HG03060 (cell line): Measurements from ENCODE around the gene ZNF493.

Experiments used
- ATAC-seq: cut with Tn5 transposase; IDR thresholded peaks from one replicate; pipeline ENCODE4 v1.9.1; 2021; ENCODE audit warnings: low read depth, moderate number of reproducible peaks; ENCODE audit not compliant: unreplicated experiment

Gene ZNF493

GRCh38 chr19:21396893-21397572 is at the start of gene ZNF493:
Gene ZNF493, plus strand, starts transcription at chr19:21397133. Its CDS starts 105 bp downstream, at chr19:21397238.
- peak; percentile 98 for ATAC-seq

DNA sequence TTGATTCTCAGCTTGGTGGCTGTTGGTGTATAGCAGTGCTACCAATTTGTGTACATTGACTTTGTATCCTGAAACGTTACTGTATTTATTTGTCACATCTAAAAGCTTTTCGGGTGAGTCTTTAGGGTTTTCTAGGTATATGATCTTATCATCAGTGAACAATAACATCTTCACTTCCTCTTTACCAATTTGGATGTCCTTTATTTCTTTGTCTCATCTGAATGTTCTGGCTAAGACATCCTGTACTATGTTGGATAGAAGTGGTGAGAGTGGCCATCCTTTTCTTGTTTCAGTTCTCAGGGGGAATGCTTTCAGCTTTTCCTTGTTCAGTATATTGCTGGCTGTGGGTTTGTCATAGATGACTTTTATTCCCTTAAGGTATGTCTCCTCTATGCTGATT is 44.1 kb upstream of the ZNF493 start:
- no peak for ATAC-seq

DNA sequence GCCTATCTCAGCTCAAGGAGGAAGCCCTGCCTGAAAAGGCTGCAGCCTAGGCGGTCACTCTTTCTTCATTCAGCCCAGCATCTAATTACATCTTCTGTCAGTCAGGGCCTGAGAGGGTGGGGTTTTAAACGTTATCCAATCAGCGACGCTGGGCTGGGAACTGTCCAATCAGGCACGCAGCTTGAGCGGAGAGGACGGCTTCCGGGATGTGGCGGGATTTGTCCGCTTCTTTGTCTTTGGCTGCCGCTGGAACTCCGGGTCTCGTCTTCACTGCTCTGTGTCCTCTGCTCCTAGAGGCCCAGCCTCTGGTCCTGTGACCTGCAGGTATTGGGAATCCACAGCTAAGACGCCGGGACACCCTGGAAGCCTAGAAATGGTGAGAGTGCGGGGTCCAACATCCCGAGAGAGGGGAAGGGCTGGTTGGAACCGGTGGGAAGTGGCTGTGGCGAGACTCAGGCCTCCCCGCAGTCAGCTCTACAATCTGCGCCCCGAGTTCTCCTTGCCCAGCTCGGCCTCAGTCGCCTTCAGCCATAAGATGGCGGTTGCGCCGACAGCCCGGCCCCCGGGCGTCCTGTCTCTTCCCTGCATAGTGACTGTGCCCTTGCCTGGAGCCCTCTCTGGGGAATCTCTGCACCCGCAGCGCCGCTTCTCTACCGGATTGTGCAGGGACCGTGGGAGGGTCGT is 38.0 kb upstream of the ZNF493 start, which contains the start of gene ZNF738:
TSS of gene ZNF738 (plus strand) at position 233 of the 684 bp plus-strand sequence. CDS start at position 374, 141 bp downstream.
- peak; percentile 93 for ATAC-seq

DNA sequence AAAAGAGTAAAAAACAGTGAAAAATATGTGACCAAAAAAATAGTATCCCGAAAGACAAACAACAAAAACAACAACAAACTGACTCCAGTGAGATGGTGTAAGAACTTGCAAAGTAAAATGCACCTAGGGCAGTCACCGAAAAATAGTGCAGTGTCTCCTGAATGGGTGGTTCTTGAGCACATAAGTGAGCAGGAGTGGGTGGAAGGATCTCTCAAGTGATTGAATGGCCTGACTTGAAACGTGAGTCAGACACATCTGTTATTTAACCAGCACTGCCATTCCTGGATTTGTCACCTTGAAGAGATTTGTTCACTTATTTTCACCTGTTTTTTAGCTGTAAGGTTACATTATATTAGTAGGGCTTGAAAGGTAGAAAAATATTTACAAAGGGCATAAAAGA is 34.6 kb upstream of the ZNF493 start:
- no peak for ATAC-seq

DNA sequence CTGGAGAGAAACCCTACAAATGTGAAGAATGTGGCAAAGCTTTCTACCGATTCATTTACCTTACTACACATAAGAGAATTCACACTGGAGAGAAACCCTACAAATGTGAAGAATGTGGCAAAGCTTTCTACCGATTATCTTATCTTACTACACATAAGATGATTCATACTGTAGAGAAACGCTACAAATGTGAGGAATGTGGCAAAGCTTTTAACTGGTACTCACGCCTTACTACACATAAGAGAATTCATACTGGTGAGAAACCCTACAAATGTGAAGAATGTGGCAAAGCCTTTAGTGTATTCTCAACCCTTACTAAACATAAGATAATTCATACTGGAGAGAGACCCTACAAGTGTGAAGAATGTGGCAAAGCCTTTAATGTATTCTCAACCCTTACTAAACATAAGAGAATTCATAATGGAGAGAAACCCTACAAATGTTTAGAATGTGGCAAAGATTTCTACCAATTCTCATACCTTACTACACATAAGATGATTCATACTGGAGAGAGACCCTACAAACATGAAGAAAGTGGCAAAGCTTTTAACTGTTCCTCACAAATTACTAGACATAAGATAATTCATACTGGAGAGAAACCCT is 12.9 kb upstream of the ZNF493 start:
- ATAC-seq = no peak

DNA sequence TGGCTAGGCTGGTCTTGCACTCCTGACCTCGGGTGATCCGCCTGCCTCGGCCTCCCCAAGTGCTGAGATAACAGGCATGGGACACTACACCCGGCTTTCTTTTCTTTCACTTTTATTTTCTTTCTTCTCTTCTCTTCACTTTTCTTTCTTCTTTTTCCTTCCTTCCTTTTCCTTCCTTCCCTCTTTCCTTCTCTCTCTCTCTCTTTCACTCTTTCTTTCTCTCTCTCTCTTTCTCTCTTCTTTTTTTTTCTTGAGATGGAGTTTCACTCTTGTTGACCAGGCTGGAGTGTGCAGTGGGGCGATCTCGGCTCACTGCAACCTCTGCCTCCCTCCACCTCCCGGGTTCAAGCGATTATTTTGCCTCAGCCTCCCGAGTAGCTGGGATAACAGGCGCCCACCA is 812 bp upstream of the ZNF493 start:
- ATAC-seq = no peak

GRCh38 chr19:21398851-21399250 is 1.9 kb downstream of the ZNF493 start:
- ATAC-seq = no peak

- ATAC-seq = no peak
Measured at GRCh38 chr19:21402303-21402985, 5.5 kb downstream of the ZNF493 start.

DNA sequence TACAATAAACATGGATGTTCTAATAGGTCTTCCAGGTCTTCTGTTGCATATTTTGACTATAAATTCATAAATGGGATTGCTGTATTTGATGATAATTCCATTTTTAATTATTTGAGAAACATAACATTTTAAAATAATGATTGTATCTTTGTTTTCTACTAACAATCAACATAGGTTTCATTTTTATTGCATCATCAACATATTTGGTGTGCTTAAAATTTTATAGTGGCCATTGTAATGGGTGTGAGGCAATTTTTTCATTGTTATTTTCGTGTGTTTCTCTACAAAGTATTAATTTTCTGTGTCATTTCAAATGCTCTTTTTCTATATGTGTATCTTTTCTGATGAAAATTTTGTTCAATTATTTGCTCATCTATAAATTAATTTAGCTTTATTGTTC is 13.2 kb downstream of the ZNF493 start:
- no peak for ATAC-seq

DNA sequence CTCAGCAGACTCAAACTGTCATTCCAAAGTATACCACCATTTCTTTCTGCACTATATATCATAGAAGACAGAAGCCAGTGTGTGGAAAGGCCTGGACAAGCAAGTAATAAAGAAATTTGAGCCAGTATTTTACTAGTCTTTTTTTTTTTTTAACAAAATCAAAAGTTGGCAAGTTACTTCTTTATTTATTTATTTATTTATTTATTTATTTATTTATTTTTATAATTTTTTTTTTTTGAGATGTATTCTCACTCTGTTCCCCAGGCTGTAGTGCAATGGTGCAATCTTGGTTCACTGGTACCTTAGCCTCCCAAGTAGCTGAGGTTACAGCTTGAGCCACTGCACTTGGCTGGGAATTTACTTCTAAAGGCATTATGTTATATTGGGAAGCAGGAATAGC is 25.3 kb downstream of the ZNF493 start:
- ATAC-seq = no peak

DNA sequence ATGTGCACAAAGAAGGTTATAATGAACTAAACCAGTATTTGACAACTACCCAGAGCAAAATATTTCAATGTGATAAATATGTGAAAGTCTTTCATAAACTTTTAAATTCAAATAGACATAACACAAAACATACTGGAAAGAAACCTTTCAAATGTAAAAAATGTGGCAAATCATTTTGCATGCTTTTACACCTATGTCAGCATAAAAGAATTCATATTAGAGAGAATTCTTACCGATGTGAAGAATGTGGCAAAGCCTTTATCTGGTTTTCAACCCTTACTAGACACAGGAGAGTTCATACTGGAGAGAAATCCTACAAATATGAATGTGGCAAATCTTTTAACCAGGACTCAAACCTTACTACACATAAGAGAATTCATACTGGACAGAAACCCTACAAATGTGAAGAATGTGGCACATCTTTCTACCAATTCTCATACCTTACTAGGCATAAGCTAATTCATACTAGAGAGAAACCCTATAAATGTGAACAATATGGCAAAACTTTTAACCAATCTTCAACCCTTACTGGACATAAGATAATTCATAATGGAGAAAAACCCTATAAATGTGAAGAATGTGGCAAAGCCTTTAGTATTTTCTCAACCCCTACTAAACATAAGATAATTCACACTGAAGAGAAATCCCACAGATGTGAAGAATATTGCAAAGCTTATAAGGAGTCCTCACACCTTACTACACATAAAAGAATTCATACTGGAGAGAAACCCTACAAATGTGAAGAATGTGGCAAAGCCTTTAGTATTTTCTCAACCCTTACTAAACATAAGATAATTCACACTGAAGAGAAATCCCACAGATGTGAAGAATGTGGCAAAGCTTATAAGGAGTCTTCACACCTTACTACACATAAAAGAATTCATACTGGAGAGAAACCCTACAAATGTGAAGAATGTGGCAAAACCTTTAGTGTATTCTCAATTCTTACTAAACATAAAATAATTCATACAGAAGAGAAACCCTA is 26.4 kb downstream of the ZNF493 start:
- ATAC-seq = no peak

- no peak for ATAC-seq
Measured at GRCh38 chr19:21430675-21431074, 33.7 kb downstream of the ZNF493 start.

DNA sequence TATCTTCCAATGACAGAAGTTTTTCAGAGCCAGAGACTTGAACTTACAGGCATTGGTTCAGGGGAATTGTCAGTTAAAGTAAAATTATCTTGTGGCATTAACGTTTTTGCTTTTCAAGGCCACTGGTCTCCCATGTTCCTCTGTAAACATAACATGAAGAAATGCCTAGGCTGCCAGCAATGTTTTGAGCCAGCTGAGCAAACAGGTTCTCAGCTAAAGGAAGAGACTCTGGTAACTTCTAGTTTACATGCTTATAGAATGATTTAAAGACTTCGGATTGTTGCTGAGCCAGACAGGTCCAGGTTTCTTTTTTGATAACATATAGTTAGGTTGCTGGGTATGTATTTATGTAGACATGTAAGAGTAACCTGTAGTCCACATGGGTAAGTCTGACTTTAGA is 35.7 kb downstream of the ZNF493 start:
- ATAC-seq = no peak

- no peak for ATAC-seq
Measured at GRCh38 chr19:21434516-21434915, 37.6 kb downstream of the ZNF493 start.

- ATAC-seq = no peak
Measured at GRCh38 chr19:21434967-21435544, 38.1 kb downstream of the ZNF493 start.

GRCh38 chr19:21439201-21439751 is 42.3 kb downstream of the ZNF493 start:
- ATAC-seq = no peak

- no peak for ATAC-seq
Measured at GRCh38 chr19:21440321-21440720, 43.4 kb downstream of the ZNF493 start.

DNA sequence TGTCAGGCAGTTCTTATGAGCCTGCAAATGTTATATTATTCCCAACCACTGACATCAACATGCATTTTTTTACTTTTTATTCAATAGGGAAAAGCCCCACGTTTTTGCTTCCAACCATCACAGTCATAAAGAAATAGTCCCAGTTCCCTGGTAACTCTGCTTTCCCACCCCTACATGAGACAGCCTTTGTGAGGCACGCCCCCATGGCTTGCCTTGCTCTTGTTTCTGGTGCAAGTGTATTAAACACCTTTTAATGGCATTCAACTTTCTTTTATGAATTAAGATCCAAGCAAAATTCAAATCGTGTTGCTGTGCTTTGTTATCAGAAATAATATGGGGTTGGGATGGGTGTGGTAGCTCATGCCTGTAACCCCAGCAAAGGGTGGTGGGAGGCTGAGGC is 54.3 kb downstream of the ZNF493 start:
- ATAC-seq = no peak

GRCh38 chr19:21454901-21455300 is 58.0 kb downstream of the ZNF493 start:
- ATAC-seq = no peak
